HG03457 (cell line): ENCODE results near the gene RBM5.

Source experiments
- ATAC-seq: cut with Tn5 transposase; IDR thresholded peaks from one replicate; pipeline ENCODE4 v1.9.1; 2021; ENCODE audit warnings: moderate number of reproducible peaks; ENCODE audit not compliant: unreplicated experiment

Gene RBM5

DNA sequence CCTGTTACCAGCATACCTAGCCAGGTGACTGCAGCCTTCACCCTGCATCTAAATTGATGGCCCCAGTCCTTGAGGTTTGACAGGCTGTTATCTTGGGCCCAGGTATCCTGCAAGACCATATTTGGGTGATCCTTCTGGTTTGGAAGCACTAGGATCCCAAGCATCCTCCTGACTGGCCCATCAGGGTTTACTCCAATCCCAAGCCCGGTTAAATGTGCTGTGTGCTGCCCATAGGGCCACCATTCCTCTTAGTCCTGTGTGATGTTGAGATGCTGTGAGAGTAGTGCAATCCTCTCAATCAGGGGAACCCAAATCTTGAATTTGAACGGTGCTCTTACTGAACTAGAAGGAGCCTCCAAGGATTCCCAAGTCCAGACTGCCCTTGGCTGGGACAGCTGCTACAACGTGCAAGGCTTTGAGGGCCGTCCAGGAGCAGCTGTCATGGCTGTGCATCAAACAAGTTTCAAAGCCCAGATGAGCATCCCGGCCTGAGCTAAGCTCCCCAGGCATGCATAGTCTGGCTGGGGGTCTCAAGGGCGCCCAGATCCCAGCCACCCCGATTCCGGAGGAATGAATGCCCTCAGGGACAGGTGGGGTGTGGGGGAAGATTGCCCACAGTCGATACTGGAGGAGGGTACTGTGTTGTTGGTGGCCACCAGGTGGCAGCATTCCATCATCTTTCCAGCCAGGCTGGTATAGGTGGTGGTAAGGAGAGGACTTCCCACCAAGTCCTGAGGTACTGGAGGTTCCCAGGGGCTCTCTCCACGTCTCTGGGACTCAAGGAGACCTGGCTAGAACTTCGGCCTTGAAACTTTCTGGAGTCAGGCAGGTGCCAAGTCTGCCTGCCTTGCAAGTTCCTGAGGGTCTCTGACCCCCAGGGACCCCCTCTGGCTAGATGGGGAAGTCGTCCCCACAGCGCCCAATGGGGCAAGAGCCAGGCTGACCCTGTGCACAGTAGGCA, 32.6 kb downstream of the RBM5 start:
- ATAC-seq, result no peak

GRCh38 chr3:50122071-50122470, 33.4 kb downstream of the RBM5 start:
- ATAC-seq, result no peak

- ATAC-seq, result no peak
These were observed 34.1 kb downstream of the RBM5 start for GRCh38 chr3:50122661-50123391.

GRCh38 chr3:50123394-50124051, 34.8 kb downstream of the RBM5 start:
- ATAC-seq, result no peak

DNA sequence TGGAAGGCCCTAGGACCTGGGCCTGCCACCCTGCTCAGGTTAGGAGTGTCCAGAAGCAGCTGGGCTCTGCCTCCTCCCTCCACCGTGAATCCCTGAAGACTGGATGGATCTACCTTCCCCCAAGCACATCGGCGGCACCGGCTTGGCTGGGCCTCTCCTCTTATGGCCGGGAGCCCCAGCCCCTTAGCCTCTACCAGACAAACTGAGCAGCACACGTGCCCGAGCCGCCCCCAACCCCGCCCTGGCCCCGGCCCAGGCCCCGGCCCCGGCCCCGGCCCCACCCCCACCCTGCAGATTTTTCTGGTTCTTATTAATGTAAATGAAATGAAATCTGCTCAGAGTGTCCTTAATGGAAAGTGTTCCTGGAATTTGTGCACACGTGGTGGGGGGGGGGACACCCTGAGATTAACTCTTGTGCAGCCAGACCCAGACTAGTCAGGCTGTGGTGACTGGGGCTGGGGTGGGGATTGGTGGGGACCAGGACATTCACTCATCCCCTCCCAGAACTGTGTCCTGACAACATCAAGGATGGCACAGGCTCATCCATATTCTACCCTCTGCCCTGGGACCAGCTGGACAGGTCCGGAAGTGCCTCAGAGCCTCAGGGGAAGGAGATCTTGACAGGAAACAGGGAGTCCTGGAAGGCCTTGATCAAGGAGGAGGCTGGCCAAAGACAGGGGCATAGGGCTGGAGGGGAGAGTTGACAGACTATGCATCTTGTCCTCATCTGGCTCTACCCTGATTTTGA, 35.5 kb downstream of the RBM5 start:
- no peak for ATAC-seq

- ATAC-seq, result no peak
These were observed 36.1 kb downstream of the RBM5 start for GRCh38 chr3:50124800-50125178.

GRCh38 chr3:50125541-50126286, 37.0 kb downstream of the RBM5 start:
- no peak for ATAC-seq

DNA sequence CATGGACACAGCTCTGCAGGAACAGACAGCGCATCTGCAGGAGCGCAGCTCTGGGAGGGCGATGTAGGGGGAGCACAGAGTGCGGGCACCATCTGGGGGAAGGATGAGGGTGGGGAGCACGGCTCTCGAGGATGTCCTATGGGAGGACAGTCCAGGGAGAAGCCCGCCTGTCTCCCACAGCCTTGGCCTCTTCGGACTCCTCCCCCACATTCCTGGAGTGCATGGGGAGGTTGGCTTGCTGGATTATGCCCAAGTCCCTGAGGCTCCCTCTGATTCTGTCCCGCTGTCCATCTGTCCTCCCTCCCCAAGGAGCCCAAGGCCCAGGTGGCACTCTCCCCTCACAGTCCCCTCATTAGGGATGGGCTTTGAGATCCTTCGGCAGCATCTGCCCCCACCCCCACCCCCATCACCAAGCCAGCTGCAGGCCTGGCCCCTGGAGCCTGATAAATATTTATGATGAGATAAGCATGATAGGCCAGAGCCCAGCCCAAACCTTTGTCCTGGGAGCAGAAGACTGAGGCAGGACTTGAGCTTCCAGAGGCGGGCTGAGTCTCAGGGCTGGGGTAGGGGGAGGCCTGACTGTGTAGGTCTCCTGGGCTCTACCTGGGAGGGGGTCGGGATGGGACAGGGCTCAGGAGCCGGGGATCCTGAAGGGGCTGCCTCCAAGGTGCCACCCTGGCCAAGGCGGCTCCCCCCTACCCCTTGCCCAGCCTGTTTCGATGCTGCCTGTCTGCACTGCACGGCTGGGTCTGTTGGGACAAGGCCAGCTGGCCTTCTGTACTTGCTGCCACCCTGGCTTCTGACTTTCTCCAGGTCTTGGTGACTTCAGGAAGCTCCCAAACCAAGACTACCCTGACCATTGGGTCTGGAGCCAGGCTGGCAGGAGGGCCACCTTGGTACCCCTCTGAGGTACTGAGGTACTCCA, 37.8 kb downstream of the RBM5 start:
- no peak for ATAC-seq

- ATAC-seq, result no peak
These were observed 38.6 kb downstream of the RBM5 start for GRCh38 chr3:50127251-50127691.

DNA sequence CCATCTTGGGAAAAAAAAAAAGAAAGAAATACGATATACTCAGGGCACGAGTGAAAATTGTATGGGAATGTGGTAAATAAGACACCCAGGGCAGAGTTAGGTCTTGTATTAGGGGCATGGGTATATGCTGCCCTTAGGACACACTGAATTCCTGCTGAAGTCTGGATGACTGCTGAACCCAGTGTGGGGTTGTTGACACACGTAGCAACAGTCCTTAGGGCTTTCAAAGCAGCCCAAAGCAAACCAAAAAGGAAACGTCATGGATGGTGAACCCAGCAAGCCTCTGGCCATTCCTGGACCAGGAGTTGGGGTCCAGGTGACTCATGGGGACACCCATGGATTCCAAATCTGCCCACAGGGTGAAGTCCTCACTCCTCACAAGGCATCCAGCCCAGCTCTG, 39.3 kb downstream of the RBM5 start:
- no peak for ATAC-seq

- no peak for ATAC-seq
These were observed 41.7 kb downstream of the RBM5 start for GRCh38 chr3:50130436-50130835.

GRCh38 chr3:50132421-50133282, 43.9 kb downstream of the RBM5 start:
- no peak for ATAC-seq

DNA sequence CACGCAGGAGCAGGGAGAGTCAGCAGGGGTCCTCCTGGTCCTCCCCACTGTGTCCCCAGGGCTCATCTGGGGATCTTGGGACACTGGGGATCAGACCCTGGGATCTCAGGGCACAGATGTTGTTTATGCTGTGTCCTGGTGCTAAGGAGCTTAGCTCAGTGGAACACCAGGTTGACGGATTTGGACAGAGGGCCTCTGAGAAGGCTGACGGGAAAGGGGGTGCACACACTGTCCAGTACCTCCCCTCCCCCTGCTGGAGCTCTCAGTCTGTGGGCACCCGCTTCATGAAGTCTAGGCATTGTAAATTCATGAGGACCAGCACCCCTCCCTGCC, 44.5 kb downstream of the RBM5 start:
- ATAC-seq, result no peak

DNA sequence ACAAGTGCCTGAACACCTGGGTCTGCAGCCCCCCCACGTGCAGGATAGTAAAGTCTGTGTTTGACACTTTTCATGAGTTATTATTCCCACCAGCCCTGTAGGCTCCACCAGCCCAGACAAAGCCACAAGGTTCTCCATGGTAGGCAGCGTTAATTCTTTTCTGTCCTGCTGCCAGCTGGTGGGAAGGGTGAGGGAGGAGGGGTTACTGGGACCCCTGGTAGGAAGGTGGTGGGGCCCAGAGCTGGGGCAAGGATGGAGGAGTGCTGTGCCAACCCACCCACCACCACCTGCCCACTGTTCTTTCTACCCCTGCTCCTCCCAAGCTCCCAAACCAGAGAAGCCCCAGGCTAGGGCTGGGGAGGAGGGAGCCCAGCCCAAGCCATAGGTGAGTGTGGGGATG, 45.6 kb downstream of the RBM5 start:
- ATAC-seq, result no peak

- no peak for ATAC-seq
These were observed 47.2 kb downstream of the RBM5 start for GRCh38 chr3:50135964-50136363.

- no peak for ATAC-seq
These were observed 48.1 kb downstream of the RBM5 start for GRCh38 chr3:50136714-50137405.

DNA sequence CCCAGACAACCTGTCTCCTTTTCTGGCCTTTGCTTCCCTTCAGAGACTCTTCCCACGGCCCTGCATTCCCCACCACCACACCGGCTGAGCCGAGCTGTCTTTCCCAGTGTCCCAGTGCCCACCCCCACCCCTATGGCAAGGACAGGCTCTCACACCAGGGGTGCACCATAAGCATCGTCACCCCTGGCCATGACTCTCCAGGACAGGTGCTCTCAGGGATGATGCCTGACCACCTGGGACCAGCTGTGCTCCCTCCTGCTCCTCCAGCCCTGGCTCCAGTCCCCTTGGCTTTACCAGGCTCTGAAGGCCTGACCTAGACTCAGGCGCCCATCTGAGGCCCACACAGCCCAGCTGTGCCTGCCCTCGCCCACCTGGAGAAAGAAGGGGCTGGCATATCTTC, 48.8 kb downstream of the RBM5 start:
- no peak for ATAC-seq
